Measurements from ENCODE around the gene DLGAP5.

DNA sequence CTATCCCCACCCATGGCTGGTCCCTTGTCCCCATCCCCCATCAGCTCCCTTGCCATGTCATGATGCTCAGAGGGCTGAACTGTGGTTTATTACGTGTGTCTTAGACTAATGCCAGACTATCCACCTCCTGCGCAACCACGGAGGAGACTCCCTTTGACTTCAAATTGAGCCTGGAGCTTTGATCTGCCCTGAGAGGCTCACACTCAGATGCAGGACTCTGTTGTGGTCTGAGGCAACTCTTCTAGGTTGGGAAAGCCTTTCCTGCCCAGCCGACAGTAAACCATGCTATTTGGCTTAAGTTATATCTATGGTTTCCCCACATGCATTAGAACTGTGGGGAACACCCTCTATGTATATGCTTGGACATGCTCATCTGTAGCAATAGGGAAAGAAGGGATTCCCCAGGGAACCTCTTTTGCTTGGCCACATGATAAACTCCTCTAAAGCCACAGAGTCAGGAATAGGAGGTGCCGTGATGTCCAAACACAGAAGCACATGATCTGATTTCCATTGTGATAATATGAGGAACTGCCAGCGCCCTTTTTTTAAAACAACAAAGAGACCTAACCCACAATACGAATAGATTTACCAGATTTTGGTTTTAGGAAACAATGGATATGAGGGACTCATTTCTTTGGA, 73.5 kb downstream of the DLGAP5 start:
- TF ChIP-seq ZNF384 (IDR thresholded peaks at IDR 0.05) (no peak), TARDBP (IDR thresholded peaks at IDR 0.05) (no peak), ELF4 (IDR thresholded peaks at IDR 0.05) (no peak), LEF1 (IDR thresholded peaks at IDR 0.05; ENCODE audit: borderline replicate concordance) (no peak), BHLHE40 (IDR thresholded peaks at IDR 0.05; ENCODE audit: borderline replicate concordance) (no peak), HDGF (IDR thresholded peaks at IDR 0.05; ENCODE audit: borderline replicate concordance) (no peak), CTBP1 (IDR thresholded peaks at IDR 0.05; ENCODE audit: borderline replicate concordance) (no peak), PKNOX1 (IDR thresholded peaks at IDR 0.05) (no peak), FOXA1 (IDR thresholded peaks at IDR 0.05) (no peak), SP1 (IDR thresholded peaks at IDR 0.05) (no peak)
